Vagina (tissue), 2 donors: ENCODE results near the gene DIS3L.

Experiments used
- POLR2A ChIP-seq, 2 donors: fragments of 450-650 bp; IDR thresholded peaks; one replicate each; pipeline ENCODE4 v1.6.1; 2017; ENCODE audit warnings: antibody characterized with exemption in 2 of 2, mild to moderate bottlenecking in 2 of 2, moderate library complexity in 2 of 2
- TF ChIP-seq, protein P1 (sequence below), 3 experiments: fragments of 450-650 bp in 2 of 3; fragments of 200-600 bp in 1 of 3; sonication (generic) in 1 of 3; IDR thresholded peaks; one replicate each; pipeline ENCODE4 v1.5.1; 2017 to 2019; ENCODE audit warnings: antibody characterized with exemption in 3 of 3, mild to moderate bottlenecking in 2 of 3, moderate library complexity in 2 of 3

DNA sequence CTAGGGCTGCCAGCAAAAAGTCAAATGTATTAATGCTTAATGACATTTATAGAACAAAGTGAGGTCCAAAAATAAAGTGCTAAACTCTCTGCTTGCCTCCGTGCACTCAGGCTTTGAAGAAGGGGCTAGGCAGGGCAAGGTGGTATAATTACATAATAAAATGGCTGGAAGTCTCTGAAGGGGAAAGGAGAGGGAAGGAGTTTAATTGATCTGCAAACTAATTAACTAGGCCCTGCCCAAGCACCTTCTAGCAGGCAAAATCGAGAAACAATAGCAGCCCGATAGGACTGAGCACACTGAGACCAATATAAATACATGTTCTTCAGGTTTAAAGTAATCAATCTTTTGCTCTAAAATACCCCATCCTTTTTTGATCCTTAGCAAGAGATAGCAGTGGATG lies 13.0 kb downstream of the DIS3L start:
- TF ChIP-seq POLR2A (IDR thresholded peaks at IDR 0.05), result no peak
- TF ChIP-seq, protein P1, sequence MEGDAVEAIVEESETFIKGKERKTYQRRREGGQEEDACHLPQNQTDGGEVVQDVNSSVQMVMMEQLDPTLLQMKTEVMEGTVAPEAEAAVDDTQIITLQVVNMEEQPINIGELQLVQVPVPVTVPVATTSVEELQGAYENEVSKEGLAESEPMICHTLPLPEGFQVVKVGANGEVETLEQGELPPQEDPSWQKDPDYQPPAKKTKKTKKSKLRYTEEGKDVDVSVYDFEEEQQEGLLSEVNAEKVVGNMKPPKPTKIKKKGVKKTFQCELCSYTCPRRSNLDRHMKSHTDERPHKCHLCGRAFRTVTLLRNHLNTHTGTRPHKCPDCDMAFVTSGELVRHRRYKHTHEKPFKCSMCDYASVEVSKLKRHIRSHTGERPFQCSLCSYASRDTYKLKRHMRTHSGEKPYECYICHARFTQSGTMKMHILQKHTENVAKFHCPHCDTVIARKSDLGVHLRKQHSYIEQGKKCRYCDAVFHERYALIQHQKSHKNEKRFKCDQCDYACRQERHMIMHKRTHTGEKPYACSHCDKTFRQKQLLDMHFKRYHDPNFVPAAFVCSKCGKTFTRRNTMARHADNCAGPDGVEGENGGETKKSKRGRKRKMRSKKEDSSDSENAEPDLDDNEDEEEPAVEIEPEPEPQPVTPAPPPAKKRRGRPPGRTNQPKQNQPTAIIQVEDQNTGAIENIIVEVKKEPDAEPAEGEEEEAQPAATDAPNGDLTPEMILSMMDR (IDR thresholded peaks at IDR 0.05), result no peak
